Pons (tissue), 1 donor: ENCODE results near the gene NET1.
A peak's percentile ranks its signal among the peaks of the same experiment; 100 is the strongest.

Source experiments
- DNase-seq: peaks from one replicate; pipeline ENCODE4 v3.0.0-alpha.2; 2016; ENCODE audit warnings: low spot score

The NET1 gene

DNA sequence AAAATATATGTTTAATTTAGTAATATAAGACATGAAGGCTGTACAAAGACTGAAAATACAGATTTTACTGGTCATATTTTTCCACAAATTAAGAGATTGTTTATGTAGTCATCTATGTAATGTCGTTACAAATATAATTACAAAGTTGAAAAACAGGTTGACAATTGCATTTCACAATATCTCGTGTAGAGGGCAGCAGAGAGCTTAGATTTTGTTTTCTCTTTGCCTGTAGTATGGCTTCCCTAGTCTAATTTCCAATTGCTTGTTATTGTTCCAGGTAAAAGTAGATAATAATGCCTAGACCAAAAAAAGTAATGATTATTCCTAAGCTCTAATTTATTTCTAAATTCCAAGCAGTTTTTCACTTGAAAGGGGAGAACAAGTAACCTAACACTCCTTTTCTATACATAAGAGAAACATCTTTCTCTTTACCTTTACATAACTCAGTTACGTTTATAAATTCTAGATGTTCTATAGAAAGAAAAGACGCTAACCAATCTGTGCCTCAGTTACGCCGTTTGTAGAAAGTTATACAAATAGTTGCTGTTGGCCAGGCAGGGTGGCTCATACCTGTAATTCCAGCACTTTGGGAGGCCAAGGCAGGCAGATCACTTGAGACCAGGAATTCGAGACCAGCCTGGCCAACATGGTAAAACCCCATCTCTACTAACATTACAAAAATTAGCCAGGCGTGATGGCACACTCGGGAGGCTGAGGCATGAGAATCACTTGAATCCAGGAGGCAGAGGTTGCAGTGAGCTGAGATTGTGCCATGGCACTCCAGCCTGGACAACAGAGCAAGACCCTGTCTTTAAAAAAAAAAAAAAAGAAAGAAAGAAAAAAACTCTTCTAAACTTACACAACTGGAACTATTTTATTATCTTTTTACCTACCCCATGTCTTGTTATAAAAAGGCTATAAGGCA is 30.0 kb downstream of the NET1 start:
- DNase-seq: peak; percentile 67

DNA sequence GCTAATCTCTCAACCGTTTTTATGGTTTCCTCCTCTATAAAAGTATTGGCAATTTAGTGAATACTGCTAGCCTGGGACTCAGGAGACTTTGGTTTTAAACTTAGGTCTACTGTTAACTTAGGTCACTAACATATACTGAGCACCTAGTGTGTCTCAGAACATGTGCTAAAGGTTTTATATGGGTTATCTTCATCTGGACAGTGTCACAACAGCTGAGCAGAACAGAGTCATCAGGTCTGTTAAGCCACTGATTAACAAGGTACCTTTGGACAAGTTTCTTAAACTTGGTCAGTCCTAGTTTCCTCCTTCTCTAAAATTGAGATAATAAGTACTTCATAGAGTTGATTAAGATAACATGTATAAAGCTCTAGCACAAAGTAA is 30.6 kb downstream of the NET1 start:
- DNase-seq: no peak

DNA sequence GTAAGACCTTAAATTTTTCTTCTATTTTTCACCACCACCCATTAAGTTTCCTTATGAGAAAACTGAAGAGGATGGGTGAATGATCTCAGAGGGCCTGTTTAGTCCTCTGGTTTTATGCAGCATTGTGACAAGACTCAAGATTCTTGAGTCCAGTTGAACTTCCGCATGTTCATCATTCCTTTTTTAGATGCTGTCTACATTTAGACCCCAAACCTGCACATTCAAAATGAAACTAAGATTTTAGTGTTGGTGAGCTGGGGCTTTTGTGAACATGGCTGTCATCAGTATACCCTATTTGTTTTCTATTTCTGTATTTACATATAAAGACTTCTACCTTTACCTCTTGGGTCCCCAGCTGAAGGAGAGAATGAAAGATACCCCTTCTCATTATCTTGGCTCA is 31.1 kb downstream of the NET1 start:
- no peak for DNase-seq

DNA sequence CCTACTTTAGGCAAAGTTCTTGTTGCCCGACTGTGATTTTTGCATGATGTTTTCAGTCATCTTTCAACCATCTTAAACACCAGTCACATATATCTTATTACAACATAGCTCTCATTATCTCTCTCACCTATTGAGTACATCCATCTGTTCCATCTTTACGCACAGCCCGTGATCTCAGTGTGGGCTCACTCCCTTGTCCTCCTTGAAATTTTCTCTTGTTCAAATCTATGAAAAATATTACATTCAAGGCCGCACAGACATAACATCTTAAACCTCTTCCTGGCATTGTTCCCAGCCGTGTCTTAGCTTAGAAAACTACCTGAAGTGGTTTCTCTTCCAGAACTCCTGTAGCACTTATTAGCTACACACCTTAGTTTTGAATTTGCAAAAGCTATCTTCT is 32.6 kb downstream of the NET1 start:
- DNase-seq: no peak

DNA sequence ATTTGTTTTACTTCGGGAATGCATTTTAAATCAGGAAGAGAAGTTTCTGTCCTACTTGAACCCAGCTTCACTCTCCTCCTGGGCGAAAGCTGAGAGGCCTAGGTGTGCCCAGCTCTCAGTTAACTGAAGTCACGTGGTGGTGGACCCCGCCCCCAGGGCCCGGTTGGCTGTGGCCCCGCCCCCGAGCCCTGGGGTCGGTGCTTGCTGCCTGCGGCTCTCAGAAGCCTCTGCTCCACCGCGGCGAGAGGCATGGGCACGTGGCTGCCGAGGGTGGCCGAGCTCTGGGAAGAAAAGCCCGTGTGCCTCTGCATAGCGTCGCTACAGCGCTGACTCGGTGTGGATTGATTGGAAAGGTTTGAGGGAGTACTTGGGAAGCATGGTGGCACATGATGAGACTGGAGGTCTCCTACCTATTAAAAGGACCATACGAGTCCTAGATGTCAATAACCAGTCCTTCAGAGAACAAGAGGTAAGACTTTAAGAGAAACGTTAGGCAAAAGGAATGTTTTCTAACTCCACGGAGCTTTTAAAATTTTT is 34.1 kb downstream of the NET1 start:
- DNase-seq: peak; percentile 69

DNA sequence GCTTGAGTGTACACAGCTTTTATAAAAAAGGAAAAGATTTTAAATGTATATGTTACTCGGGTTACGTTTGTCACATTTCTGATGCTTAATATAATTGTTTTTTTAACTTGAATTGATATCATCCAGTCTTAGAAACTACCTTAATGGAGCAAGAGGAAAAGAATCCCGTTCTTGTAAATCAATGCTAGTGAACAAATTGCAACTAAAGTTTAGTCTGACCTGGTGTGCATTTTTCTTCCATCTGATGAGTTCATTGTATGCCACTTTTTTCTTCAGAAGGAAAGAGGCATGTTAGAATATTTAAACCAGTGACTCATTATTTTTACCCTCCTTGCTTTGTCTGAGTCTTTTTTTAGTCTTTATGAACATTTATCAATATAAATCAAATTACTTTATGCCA is 34.7 kb downstream of the NET1 start:
- DNase-seq: no peak

DNA sequence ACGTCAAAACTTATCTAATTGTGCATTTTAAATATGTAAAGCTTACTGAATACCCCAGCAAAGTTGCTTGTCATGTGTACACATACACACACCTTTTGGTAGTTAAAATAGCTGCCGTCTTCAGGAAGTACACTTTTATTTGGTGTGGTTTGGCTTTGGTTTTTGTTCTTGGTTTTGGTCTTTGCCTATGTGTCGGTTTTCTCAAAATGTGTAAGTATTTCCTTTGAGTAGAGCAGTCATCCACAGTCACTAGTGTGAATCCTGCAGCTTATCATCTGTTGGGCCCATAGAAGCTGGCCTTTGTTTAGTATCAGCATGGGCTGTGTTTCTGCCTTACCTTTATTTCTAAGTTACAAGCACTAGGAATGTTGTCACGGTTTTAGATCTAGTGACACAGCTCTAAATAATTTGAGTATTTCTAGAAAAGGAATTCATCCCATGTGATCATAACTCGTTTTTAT is 35.3 kb downstream of the NET1 start:
- no peak for DNase-seq

DNA sequence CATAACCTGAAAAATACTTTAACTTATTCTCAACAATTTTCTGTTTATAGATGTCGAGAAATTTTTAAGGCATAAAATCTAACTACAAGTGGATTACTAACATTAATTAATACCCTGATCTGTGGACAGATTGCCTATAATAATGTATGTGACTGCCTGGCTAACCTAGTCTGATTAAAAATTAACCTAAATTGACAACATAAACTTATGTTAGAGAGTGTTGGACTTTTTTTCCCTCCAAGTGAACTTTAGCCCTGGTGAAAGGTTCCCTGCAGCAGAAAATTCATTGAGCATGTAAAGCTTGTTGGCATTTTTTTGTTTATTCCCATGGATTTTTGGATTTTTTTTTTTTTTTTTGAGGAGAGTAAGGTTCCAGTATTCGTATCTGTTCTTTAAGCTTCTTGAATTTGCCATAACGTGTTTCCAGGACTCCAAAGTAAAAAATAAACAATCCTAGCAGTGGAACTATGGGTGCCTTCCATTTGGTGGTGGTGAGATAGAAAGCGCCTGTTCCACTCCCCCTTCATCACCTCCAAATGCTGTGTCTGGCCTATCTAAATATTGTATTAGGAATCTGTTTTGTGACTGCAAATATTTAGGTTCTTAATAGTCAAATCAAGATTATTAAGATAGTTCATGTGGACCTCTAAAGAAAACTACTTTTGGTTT is 36.1 kb downstream of the NET1 start:
- DNase-seq: no peak

DNA sequence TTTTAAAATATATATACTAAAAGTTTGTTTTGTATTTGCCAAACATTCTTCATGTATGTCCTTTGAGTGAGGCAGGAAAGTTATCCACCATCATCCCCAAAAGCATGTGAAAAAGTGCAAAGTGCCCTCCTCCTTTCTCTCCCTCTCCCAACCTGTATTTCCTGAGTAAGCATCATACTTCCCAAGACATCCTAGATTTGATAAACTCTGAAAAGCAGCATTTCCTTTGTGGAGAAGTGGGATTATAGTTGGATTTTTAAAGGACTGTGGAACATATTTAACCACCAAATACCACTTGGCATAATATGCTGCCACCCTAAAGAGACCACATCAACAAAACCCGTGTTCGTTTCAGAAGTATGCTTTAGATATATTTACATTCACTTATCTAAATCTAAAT is 36.9 kb downstream of the NET1 start:
- DNase-seq: no peak

DNA sequence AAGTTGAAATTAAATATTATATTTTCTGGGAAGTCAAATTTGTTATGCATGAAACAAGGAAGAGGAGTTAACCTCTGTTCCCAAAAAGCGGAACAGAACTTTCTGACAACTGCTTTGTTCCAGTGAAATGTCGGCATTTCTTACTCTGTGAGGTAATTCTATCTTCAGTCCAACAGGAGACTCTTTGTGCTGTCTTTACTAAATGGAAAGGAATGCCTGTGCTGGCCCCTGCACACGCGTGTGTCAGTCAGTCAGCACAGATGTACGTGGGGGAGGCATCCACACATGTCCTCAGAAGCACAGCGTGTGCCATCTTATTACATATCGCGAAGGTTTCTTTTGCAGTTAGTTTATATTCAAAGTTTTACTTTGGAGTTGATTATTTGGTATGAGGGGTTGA is 37.5 kb downstream of the NET1 start:
- DNase-seq: no peak

DNA sequence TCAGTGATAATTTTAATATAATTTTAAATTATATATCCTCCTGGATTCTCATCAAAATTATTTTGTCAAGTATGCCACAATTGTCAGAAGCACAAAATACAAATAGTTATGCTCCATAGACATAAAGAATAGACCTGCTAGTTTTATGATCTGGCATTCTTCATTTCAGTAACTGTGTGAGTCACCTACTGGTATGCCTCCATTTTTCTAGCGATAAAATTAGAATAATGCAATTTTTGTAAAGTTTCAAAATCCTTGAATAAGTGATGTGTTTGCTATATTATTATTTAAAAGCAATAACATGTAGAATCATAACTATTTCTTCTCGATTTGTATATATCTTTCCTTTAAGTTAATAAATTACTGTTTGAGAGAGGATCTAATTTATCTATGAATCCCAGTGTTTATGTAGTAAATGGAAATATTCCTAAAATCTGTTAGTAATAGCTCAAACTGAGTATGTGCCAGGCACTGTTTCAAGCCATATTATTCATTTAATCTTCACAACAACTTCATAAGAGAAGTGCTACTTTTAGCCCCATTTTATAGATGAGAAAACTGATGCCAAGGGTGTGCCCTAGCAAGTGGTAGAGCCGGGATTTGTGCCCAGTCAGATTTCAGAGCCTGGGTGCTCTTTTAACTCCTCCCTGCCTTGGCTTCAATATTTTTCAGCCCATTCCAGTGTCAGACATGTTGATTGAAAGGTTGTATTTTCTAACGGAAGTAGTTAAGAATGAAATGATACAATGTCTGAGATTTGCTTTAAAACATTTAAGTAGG is 38.4 kb downstream of the NET1 start:
- DNase-seq: no peak

DNA sequence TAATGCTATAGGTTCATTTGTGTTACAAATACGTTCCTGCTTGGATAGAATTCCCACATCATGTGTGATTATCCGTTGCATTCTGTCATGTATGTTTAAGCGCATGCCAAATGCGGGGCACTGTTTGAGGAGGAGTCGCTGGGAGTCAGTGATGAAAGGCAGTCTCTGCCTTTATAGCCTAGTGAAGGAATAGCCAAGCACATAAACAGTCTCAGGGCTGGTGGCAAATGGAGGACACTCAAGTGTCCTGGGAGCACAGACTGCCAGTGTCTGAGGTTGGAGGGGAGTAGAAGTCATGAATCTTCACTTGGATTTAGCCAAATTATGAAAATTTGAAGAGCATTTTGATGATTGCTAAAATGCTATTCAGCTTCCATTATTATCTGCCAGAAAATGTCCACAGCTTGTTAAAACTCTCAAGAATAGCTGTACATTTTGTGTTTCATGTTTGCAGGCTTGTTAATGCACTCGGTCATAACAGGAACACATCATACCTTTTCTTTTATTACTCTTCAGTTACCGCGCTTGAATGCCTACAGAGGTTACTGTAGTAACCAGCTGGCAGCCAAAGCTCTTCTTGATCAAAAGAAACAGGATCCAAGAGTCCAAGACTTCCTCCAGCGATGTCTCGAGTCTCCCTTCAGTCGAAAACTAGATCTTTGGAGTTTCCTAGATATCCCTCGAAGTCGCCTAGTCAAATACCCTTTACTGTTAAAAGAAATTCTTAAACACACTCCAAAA is 41.6 kb downstream of the NET1 start:
- no peak for DNase-seq

DNA sequence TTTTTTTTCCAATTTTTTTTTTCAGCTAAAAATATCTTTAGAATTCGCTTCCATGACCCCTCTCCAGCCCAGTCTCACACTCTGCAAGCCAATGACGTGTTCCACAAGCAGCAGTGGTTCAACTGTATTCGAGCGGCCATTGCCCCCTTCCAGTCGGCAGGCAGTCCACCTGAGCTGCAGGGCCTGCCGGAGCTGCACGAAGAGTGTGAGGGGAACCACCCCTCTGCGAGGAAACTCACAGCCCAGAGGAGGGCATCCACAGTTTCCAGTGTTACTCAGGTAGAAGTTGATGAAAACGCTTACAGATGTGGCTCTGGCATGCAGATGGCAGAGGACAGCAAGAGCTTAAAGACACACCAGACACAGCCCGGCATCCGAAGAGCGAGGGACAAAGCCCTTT is 44.2 kb downstream of the NET1 start:
- DNase-seq: no peak

DNA sequence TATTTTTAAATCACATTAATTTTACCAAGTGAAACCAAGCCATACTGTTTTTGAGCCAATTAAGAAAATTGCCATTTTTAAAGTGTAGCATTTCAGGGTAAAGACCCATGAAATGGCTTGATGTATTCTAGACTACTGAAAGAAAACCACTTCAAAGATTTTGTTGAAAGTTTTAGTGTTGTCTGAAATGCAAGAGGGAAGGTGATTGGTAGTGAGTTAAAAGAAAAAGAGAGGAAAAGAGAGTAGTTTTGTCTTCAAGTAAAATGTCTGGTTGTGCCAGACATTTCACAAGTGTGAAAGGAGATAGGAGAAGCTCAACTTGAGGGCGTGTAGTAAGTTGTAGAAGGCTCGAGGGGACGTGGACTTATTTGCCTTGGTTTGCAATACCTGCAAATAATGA is 45.4 kb downstream of the NET1 start:
- no peak for DNase-seq

DNA sequence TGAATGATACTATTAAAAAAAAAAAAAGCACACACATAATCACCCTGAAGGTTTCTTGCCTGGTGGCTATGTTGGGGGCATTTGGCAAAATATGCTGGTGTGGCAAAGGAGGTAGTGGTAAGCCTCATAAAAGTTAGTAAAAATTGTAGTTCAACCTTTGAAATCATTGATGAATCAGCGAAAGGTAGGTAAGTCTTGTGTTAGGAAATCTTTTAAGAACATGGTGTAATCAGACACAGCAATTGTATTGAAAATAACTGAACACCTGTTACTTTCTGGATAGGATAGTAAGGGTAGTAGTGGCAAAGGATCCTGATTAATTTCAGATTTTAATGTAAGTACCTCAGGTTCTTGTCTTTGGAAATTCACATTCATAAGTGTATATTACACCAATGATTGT is 46.1 kb downstream of the NET1 start:
- DNase-seq: no peak

DNA sequence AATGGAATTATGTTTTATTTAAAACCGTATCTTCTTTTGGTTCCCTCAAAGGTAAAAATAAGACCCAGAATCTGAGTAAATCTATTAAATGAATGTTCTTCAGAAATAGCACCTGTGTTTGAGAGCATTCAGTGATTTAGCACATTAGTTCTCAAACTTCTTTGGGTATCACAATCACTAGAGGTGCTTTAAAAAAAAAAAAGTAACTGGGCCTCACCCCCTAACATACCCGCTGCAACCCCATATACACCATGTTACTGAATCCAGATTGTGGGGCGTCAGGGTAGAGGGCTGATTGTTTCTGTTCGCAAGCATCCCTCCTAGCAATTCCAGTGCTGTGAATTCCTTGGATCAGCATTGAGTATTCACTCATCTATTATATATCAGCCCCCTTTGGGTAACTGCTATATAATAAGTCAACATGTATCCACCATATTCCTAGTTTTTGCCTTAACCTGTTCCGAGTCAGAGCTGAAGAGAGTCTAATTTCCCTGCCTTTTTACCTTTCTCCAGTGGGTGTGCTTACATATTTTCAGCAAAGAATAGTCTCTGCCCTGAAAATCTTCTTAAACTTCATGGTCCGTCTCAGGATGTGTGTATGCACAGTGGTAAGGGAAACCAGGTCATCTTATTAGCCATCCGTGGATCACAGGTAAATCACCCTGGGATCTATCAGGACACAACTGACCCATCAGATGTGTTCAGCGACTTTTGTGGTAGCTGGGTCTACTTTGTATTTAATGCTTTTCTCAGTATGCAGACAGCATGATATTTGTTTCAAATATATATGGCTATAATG is 46.8 kb downstream of the NET1 start:
- DNase-seq: no peak

DNA sequence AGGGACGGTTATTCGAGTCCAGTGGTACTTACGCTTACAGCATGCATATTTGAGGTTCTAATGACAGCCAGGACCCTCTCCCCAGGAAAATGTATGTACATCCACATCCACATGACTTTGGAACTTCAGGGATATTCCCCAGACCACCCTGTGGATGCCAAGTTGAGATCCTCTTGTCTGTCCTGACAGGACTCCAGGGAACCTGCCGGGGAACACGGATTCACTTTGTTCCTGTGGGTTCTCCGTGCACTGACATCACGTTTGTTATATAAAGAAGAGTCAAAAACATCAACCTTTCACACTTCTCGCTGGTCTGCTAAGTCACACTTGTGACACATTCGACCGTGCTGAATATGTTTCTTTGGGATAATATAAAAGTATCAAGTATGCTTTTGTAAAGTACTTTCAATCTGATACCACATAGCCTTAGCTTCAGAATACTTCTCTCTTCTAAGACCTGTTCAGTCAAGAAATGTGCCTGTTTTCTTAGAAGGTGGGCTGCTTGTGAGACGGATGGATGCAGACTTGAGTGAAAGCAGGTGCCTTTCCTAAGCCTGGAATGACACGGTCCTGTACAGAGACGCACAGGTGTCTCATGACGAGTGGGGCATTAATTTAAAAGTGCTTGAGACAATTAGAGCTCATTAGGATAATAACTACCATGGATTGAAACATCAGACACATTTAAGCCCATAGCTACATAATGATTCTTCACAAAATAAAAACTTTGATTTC is 48.3 kb downstream of the NET1 start:
- no peak for DNase-seq

DNA sequence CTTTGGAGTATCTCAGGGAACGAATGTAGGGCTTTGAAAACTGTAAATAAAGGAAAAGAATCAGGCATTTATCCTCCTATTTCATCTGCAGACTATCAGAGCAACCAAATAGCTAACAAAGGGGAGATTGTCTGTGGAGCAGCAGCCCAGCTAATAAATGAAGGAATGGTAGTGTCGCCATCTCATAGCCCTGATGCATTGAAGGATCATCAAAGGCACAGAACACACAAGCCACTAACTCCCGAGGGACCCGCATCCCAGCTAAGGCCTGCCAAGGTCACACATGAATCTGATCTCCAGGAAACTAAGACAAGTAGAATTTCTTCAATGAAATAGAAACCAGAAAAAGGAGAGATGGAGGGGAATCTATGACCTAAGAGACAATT is 48.8 kb downstream of the NET1 start:
- DNase-seq: peak; percentile 72

DNA sequence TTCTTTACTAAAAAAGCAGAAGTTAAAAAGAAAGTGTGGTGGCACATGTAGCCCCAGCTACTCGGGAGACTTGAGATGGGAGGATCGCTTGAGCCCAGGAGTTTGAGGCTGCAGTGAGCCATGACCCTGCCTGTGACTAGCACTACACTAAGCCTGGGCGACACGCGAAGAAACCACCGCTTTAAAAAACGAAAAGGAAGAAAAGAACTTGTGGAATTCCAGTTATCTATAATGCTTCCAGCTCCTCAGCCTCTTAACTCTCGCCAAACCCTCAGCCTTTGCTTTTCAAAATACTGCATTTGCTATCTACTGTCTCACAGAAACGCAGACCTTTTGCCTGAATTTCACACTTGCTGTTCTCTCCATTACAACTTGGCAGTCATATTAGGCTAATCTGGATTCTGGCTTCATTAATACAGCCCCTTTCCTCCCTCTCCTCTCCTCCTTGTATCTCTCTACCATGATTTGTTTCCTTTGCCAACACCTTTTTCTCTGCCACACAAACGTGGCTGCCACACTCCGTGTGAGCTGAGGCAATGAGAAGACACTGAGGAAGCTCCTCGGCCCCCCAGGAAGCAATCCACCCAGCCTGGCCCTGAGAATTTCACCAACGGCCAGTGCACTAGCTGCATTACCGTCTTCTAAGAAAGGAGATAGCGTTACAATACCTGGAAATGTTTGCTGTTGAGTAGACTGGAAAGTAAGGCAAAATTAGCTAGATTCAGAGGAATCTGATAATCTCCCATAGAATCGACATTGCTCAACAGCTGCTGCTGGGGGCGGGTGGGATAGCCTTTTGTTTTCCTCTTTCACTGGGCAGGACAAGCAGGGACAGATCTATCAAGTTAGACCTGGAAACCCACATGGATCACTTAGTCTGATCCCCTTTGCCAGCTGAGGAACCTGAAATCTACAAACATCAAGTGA is 49.8 kb downstream of the NET1 start:
- no peak for DNase-seq
